COR-L47 (cell line): ENCODE measurements around the gene PRKCE.

Source experiments
- DNase-seq: peaks from one replicate; lab custom pipeline; 2025; lab: John Stamatoyannopoulos, UW

Gene PRKCE

DNA sequence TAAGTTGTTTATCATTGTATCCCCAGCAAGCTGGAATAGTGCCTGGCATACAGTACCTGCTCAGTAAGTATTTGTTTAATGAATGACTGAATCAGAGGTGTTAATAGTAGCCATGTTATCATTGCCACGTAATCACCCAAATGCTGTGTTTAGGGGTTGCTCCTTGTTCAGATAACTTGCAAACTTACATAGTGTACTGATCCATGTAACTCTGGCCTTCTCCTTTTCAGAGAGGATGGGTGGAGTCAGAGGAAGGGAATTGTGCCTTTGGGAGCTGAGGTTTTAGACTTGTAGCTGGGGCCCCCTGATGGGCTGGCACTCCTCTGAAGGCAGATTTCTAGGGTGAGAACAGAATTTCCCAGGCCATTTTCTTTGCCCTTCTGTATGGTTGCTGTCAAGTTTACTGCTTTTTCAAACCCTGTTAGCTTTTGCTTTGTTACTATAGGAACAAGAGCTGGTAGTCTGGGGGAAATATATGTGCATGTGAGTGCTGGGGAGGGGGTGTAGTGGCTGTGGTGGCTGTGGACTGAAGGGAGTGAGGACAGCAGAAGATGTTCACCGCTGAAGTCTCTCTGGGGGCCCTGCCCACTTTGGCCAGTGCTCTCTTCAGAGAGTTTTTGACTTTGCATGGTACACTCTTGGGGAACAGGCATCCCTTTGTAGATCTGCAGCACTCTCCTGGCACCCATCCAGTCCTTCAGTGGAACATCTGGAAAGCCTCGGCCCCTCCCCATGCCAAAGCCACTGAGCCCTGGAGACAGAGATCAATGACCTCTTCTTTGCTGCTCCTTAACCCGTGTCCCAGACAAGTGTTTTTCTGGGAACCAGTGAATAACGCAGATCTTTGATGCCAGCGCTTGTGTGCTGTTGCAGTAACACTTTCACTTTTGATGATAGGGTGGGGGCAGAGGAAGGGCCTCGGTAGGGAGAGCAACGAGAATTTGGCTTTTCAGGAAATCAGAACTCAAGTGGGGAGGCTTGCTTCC, 209.0 kb downstream of the PRKCE start:
- DNase-seq: no peak

DNA sequence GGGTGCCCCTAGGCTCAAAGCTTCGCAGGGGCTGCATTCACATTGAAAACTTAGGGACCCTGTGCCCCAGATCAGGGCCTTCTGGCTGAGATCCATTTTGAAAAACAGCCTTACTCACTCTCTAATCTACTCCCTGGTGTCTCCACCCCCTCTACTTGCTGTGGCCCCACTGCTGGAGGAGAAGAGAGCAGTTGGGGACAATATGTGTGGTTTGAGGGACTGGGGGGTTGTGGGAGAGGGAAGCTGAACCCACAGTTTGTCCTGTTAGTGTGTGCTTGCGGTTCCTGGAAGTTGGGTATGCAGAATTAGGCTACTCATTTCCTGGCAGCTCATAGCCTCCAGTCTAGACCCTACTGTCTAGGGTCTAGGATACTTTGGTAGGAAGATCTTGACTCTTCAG, 211.4 kb downstream of the PRKCE start:
- no peak for DNase-seq

DNA sequence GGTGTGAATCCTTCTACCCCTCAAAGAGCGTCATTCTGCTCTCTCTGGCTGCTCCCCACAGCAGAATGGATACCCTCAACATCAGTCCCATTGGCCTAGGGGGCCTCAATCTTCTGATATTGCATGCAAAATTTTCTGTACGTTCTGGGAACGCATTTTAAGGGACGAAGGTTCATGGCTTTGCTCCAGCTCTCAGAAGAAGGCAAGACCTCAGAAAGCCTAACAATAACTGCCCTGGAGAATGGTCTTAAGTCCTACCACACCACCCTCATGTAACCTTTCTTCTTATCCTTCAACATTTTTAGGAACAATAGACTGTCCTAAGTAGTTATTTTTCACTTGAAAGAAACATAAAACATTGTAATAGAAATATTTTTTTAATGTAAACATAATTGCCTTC, 212.6 kb downstream of the PRKCE start:
- DNase-seq: no peak

DNA sequence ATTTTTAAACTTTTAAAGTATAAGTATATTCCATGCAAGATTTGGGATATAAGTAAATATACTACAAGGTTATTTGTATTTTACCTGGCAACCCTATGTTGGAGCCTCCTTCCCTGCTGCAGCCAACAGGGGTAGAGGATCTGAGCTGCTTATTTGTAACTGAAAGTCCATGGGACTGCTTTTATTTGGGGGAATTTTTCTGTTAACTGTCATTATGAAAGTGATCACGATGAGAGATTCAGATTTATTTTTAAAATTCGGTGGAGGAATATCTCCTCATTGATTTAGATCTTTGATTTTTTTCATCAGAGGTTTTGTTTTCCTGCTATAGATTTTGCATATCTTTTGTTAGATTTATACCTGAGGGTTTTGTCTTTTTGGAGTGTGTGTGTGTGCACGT, 215.9 kb downstream of the PRKCE start:
- DNase-seq: no peak

DNA sequence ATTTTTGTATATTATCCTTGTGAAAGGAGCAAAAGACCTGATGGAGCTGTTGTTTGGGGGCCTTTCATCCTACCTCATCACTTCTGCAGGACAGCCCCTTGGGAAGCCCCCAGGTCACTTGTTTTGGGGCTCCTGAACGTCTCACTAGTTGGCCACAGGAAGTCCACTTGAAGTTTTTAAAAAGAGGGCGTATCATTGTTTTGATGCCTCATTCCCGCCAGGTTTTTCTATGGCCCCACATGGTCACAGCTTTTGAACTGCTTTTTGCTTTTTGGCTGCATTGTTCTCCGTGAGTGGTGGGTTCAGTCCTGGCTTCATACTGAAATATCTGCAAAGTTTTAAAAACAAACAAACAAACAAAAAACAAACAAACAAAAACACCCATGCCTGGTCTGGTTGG, 216.3 kb downstream of the PRKCE start:
- no peak for DNase-seq

DNA sequence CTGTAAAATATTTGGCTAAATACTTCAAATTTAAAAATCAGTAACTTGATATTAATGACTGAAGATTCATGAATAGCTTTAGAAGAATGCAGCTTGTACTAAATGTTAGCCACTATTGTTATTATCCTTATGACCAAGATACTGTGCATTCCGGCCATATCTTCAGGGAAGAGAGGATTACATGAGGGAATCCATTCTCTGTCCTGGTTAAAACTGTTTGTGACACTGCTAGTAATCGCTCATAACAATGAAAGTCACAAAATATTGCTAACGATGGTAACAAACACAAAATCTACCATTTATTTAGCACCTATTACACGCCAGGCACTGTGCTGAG, 217.7 kb downstream of the PRKCE start:
- no peak for DNase-seq

DNA sequence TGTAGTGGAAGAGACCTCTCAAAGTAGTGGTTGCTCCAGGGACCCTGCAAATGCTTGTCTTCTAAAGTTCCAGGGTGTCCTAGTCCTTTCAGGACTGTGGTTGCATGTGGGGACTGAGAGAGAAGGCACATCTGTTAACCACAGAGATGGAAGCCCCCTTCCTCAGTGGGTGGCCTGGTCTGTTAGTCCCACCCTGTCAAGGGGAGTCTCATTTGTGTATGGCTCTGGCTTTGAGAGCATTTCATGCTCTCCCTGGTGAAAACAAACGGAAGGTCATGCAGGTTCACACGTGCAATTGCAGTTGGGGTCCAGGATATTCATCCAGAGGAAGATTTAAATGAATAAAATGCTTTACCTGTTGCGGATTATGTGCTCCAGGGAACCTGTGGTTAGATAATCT, 219.6 kb downstream of the PRKCE start:
- DNase-seq: no peak

DNA sequence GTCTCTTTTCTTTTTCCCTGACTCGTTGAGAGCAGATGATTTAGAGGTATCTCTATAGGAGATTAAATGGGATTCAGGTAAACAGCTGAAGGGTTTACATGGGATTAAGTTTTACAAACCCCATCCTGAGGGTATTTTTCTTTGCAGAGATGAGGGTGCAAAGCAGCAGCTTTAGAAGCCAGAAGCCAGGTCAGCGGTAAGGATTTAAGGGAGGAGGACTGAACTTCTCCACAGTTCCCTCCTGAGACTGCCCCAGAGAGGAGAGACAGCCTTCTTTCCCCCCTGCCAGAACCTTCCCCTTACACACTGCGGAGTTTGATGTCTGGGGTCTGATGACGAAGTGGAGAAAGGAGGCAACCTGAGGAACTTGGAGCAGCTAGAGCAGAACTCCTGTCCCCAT, 220.1 kb downstream of the PRKCE start:
- no peak for DNase-seq

DNA sequence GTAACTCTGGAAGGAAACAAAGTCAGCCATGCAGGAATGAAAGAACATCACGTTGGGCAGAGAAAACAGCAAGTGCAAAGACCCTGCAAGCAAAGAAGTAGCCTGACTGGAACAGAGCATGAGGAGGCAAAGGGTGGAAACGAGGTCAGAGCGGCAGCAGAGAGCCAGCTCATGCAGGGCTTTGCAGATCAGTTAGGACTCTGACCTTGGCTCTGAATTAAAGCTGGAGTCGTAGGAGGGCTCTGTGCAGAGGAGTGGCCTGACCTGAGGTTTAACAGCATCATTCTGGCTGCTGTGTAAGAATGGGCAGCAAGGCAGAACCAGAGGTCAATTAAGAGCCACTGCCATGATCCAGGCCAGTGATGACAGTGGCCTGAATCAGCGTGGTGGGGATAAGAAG, 220.7 kb downstream of the PRKCE start:
- no peak for DNase-seq

DNA sequence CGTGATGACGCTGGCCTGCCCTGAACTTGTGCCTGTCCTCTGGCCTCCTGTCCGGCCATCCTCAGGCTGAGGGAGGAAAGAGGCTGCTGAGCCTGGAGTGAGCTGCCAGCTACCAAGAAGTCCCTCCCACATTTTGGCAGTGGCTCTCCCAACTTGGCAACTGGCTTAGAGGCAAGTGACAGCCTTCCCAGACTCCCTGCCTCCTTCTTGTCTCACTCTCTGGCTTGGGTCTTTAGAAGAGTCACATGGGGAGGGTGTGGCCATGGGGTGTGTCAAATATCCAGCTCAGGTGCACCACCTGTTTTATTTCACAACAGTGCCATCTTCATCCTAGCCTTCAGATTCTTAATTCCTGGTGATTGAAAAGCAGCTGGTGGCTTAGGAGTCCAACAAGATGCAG, 222.9 kb downstream of the PRKCE start:
- DNase-seq: no peak

DNA sequence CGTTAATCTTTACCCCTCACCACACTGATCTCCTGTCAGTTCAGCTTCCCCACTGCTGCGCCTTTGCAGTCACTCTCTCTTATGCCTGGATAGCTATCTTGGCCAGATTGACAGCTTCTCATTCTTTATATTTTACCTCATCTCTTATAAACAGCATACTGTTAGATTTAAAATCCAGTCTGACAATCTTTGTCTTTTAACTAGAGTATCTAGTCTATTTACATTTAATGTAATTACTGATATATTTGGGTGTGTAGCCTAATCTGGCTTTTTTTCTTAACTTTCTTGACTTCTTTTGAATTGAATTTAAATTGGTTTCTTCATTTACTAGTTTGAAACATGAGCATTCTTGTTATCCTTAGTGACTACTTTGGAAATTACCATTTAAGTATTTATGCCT, 225.1 kb downstream of the PRKCE start:
- DNase-seq: no peak

DNA sequence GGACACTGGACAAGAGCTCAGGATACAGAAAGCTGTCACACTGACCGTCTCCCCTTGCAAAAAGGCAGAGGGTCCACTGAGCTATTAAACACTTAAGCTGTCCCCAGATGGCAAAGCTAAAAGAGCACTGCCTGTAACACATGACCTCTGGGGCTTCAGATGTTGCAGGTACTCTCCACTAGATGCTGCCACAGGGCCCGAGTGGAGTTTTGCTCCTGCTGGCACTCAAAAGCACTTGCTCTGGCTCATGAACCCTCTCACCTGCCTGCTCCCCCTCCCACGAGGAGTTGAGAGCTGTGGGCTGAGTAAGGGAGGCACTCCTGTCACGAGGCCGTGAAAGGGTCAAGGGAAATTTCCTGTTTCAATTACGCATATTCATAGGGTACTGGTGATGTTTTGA, 227.9 kb downstream of the PRKCE start:
- no peak for DNase-seq

DNA sequence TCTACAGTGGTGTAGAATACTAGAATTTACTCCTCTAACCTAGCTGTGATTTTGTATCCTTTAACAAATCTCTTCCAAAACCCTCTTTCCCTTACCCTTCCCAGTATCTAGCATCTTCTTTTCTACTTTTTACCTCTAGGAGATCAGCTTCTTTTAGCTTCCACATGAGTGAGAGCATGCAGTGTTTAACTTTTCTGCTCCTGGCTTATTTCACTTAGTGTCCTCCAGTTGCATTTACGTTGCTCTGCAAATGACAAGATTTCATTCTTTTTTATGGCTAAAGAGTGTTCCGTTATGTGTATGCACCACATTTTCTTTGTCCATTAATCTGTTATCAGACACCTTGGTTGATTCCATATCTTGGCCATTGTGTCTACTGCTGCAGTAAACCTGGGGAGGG, 228.5 kb downstream of the PRKCE start:
- no peak for DNase-seq

DNA sequence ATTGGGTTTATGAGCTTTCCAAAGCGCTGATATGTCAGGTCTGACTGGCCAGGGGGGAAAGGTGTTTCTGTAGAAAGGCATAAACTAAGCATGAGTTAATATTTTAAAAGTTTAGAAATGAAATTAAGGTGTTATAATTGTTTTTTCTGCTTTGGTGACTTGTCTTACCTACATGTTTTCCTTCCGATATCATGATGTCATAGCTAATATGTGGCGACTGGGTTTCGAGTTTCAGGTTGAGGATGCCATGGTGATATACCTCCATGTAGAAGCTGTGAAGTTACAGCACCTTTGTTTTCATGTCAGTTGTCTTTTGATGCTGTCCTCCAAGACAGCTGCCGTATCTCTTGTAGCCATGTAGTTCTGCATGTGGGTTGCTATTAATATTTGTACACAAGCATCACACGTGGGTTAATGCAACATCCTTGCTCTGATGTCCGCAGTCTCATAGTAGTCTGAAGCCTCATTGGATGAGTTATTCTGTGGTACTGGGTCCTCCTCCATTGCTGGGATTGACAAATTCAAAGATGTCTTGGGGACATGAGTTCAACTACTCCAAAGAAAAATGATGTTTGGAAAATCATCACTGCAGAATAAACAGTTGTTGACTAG, 230.6 kb downstream of the PRKCE start:
- DNase-seq: no peak

DNA sequence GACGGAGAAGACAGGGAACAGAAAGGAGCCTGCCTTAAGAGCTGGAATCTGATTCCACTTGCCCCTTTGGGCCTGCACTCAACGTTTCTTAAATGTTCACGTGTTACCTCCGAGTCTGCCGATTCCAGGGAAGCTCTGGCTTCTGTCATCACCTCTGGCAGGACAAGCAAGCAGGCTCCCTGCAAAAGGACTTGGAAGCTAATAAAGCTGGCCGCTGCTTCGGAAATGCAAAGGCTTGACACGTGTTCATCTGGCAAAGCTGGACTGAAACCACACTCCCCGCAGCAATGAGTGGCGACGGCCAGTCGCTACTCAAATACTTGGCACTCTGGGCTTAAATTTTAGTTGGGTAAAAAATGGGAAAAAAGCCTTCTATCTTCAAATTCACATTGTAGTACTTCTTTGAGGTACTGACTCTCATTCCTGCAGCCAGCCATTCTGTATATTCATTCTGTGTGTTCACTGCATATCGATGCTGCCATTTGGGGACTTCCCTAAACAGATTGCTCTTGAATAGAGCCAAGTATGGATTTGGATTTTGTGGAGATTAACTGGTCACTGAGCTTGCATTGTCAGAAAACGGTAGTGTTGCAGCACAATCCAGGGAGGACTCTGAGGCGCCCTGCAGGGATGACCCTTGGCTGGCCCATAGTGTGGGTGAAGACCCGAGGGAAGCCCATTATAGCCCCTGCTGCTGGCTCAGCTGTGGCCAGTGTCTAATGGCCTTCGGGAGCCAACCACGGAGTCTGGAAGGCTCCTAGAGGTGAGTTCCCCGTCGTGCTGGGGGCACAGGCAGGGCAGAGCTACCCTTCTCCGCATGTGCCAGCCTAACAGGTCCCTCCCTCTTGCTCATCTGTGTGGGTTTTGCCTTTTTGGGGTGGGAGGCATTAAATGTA, 231.5 kb downstream of the PRKCE start:
- DNase-seq: no peak

DNA sequence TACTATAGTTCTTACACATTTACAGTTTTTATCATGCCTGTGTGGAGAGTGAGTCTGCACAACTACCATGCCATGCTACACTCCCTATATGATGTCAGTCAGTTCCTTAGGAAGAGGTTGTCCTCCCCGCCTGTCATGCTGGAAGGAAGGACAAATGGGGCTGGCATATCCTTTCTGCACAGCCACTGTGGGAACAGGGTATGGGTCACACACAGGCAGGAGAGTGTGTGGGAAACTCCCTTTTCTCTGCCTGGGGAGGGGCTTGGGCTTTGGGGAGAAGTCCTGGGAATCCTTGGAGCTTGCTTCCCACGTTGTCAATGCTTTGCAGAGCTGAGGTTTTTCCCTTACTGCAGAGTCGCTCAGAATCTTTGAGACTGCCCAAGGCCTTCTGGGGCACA, 232.1 kb downstream of the PRKCE start:
- no peak for DNase-seq

DNA sequence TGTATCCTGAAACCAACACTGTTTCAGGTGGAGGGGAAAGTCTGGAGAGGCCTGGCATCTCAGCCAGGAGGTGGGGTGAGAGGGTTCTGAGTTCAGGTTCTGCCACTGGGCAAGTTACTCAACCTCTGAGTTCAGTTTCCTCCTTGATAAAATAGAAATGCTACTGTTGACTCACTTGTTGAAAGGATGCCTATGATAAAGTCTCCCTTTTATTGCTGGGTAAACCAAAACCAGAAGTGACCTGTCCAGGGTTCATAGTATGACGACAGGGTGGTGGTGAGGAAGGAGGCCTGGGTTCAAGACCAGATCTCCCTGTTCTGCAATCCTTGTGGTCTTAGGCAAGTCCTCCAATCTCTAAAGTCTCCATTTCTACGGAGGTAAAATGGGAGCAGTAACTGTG, 232.7 kb downstream of the PRKCE start:
- DNase-seq: no peak

DNA sequence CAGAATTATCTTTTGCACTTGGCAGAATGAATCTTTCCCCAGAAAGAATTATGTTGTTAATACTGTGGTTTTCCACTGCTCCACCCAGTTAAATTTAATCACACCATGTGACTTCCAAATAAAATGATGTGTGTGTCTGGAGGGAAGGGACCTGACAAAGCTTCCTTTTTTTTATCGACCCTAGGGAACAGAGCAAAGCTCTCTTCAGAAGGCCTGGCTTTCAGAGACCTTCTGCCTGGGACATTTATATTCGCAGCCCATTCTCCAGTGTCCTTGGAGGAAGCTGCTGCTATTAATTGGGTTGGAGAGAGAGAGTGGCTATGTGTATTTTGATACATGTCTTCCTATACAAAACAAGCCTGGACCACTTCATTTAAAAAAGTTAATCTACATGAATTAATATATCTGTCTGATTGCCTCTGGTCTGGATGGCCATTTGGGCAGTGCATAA, 233.7 kb downstream of the PRKCE start:
- DNase-seq: no peak

DNA sequence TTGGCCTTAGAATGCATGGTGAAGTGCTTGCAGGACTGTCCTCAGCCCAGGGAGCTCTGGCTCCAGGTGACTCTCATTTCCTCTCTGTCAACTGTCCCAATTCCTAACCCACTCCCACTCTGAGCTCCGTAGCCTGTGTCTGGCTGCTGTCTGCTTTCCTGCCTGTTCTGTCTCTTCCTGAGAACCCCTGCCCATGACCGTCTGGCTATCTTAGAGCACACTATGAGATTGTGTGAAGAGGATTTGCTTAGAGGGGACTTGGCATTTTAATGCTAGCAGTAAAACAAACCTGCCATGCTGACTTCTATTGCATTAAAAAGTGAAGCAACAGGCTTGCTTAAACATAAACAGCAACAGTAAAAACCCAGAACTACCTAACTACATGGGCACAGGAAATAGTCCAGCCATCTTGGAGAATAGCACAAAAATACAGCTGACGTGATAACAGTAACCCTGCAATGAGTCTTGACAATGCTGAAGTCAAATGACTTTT, 234.7 kb downstream of the PRKCE start:
- DNase-seq: no peak

DNA sequence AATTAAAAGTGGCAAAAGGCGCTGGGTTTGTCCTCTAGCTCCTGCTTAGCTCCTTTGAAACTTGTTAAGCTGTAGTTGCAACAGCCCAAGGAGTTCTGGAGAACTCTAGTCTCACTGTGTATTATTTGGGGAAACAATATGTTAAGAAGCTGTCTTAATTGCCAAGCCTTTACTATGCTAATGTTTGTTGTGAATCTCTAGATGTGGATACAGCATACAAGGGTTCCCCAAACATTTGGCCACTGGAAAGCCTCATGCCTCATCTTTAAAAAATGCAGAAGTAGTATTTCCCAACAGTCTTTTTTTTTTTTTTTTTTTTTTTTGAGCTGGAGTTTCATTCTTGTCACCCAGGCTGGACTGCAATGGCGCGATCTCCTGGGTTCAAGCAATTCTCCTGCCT, 236.7 kb downstream of the PRKCE start:
- no peak for DNase-seq

DNA sequence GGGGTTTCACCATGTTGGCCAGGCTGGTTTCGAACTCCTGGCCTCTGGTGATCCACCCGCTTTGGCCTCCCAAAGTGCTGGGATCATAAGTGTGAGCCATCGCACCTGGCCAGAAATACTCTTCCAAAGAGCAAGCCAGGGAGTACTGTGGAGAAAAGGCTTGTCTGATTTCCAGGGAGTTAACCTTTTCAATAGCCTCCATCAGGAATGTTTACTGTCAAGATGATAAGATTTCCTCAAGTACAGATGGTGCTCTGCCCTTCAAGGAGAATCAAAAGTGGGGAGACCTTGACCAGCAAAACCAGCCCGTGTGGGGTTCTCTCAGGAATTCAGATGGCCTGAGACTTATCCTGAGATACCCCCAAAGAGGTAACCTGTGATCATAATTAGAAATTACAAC, 237.2 kb downstream of the PRKCE start:
- DNase-seq: no peak

DNA sequence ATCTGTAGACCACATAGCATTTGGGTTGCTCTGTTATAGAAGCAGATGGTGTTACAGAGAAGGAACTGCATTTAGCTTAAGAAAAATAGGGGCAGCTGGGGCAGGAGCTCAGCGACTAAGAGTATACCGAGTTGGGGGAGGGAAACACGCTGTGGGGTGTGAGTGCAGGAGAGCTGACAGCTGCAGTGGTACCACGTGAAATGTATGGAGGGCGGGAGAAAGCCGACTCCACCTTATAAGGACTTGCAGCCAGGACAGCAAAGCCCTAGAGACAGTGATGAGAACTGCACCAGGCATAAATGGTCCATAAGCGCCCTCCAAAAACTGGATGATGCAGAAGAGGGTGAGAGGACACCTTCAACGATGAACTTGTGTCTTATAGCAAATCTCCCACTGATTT, 237.6 kb downstream of the PRKCE start:
- DNase-seq: peak; percentile 67
